G401.6 (cell line): ENCODE results near the gene ZFHX2.
"Not testable (repeated sequence)": the region's sequence is repeated elsewhere in the genome, so short reads cannot be mapped to it uniquely, and the experiment has no call there.

Source experiments
- FAIRE-seq: peaks from 2 replicates; lab custom pipeline; 2012; peaks lifted over from hg19 to GRCh38; lab: Jason Lieb, UNC

Gene ZFHX2

GRCh38 chr14:23551266-23552028 is at the start of gene ZFHX2:
TSS of gene ZFHX2 (minus strand) at chr14:23551765. CDS start at chr14:23535325, 16,440 bp downstream.
- no peak for FAIRE-seq

GRCh38 chr14:23600806-23601205 is 49.2 kb upstream of the ZFHX2 start:
- FAIRE-seq = no peak

- FAIRE-seq = no peak
Measured at GRCh38 chr14:23600322-23600707, 48.8 kb upstream of the ZFHX2 start.

GRCh38 chr14:23594191-23594590 is 42.6 kb upstream of the ZFHX2 start:
- not testable (repeated sequence) for FAIRE-seq

GRCh38 chr14:23590198-23590597 is 38.6 kb upstream of the ZFHX2 start:
- FAIRE-seq = no peak

- no peak for FAIRE-seq
Measured at GRCh38 chr14:23589606-23590005, 38.0 kb upstream of the ZFHX2 start.

GRCh38 chr14:23588884-23589598 is 37.5 kb upstream of the ZFHX2 start:
- no peak for FAIRE-seq

GRCh38 chr14:23584527-23585203 is 33.1 kb upstream of the ZFHX2 start:
- not testable (repeated sequence) for FAIRE-seq

- FAIRE-seq = not testable (repeated sequence)
Measured at GRCh38 chr14:23583761-23584526, 32.4 kb upstream of the ZFHX2 start.

- no peak for FAIRE-seq
Measured at GRCh38 chr14:23582906-23583760, 31.6 kb upstream of the ZFHX2 start.

GRCh38 chr14:23580948-23581281 is 29.4 kb upstream of the ZFHX2 start:
- FAIRE-seq = no peak

GRCh38 chr14:23580152-23580926 is 28.8 kb upstream of the ZFHX2 start:
- no peak for FAIRE-seq

- no peak for FAIRE-seq
Measured at GRCh38 chr14:23579739-23580138, 28.2 kb upstream of the ZFHX2 start.

- FAIRE-seq = no peak
Measured at GRCh38 chr14:23579311-23579630, 27.7 kb upstream of the ZFHX2 start.

GRCh38 chr14:23578560-23579310 is 27.2 kb upstream of the ZFHX2 start, which contains the start of gene JPH4:
TSS of gene JPH4 (minus strand) at chr14:23578790. CDS start at chr14:23577453, 1,337 bp downstream.
- no peak for FAIRE-seq

GRCh38 chr14:23577710-23578392 is 26.3 kb upstream of the ZFHX2 start:
- FAIRE-seq = no peak

- FAIRE-seq = no peak
Measured at GRCh38 chr14:23577004-23577681, 25.6 kb upstream of the ZFHX2 start.

- no peak for FAIRE-seq
Measured at GRCh38 chr14:23573384-23574015, 21.9 kb upstream of the ZFHX2 start.
